HG02970 (cell line): Measurements from ENCODE around the gene CASZ1.

Experiments used
- ATAC-seq: cut with Tn5 transposase; IDR thresholded peaks from one replicate; pipeline ENCODE4 v1.9.1; 2021; ENCODE audit warnings: mild to moderate bottlenecking, moderate library complexity, moderate number of reproducible peaks; ENCODE audit not compliant: unreplicated experiment, low FRiP score

CASZ1 gene

DNA sequence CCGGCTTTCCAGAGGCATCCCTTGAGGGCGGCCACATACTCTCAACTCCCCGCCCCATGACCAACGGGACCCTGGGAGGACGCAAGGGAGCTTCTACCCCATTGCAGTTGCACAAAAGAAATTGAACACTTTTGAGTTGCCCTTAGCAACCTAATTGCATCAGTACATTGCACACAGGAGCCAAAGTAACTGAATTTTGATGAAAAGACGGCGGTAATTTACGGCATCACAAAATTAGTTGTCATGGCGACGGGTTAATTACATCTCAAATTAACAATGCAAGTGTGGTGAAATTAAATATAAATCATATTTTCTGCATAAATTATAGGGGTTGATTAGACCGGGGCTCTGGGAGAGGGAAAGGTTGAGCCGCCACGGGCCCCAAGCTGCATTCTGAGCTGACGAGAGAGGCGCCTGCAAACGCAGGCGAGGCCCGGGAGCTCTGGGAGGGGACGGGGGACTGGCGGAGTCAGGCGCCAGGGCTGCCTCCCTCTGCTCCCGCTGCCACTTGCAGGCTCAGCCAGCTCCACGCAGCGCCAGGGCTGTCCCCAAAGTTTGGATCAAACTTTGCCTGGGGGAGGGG is 61.4 kb downstream of the CASZ1 start:
- no peak for ATAC-seq

DNA sequence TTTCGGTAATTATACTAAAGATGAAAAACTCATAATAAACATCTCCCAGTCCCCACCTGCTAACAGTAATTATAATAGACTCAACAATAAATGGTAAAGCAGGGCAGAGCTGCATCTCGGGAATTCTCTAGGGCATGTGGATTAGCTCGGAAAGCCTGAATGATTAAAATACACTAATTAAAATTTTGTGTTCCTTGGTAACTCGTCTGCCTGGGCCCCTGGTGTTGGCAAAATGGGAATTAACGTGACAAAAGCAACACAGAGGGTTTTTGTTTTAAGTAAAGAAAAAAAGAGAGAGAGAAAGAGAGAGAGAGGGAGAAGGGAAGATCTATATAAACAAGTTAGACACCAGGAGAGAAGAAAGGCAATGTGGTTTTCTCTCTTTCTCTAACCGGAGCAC is 62.1 kb downstream of the CASZ1 start:
- ATAC-seq, result no peak

DNA sequence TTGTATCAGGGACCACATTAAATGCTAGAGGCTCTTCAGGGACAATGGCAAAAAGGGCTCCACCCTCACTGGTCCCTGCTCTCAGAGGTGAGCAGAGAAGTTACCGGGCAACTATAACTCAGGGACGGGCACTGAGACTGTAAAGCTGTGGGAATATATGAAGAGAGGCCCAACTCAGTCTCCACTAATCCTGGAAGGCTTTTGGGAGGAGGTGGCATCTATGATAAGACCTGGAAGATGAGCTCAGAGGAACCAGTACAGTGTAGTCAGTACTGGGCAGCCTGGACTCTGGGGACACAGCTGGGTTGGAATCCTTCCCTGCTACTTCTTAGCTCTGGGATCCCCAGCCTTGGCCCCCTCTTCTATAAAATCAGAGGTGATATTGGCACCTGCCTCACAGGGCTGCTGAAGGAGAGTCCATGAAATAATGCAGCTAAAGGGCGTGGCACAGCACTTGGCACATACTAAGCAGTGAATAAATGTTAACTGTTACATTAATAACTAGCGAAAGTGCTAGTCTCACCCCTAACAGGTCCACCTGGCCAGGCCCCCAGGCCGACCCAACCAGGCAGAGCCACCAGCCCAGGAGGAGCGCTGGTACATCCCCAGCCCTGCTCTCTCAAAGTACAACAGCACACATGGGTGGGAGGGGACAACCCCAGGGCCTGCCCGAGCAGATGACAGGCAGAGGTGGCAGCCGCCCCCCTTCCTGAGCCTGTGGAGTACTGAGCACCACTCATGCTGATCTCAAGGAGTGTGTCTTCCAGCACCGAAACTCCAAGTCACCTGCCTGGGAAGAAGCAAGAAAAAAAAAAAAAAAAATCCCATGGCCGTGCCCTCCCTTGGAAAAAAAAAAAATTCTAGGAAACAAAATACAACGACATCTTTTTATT is 62.7 kb downstream of the CASZ1 start:
- ATAC-seq, result no peak

- ATAC-seq, result no peak
Measured at GRCh38 chr1:10730985-10731384, 65.5 kb downstream of the CASZ1 start.

DNA sequence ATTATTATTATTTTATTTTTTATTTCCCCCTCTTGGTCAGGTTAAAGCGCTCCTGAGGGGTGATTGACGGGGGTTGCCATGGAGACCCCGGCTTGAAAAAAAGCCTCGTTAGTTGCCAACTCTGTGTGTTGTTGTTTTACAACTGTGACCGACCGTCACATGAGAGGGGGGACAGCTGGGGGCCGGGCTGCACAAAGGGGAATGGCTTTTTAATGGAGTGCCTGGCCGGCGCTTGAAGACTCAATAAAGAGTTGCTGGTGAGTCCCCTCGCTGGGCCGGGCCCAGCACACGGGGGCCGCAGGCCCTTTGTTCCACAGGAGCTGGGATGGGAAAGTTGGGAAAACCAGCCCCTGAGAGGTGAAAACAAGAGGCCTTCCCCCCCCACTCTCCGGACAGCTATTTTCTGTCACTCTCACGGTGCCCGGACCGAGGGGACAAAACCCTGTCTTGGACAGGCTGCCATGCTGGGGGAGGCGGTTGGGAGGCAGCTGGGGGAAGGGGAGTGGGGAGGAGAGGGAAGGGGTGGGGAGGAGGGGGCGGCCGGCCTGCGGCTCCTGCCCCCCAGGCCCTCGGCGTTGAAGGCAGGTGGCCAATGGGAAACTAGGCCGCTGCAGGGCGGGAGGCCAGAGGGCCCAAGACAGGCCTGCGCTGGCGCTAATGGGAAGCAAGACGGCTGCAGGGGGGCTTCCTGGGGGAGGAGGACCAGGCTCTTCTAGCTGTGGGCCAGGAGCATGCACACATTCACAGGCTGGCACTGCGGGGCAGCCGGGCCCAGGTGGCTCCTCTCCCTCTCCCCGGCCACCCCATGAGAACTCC is 67.6 kb downstream of the CASZ1 start:
- ATAC-seq, result no peak

GRCh38 chr1:10727751-10728232 is 68.7 kb downstream of the CASZ1 start:
- ATAC-seq, result no peak

- ATAC-seq, result no peak
Measured at GRCh38 chr1:10726355-10726754, 70.1 kb downstream of the CASZ1 start.

- no peak for ATAC-seq
Measured at GRCh38 chr1:10724948-10725847, 71.2 kb downstream of the CASZ1 start.

DNA sequence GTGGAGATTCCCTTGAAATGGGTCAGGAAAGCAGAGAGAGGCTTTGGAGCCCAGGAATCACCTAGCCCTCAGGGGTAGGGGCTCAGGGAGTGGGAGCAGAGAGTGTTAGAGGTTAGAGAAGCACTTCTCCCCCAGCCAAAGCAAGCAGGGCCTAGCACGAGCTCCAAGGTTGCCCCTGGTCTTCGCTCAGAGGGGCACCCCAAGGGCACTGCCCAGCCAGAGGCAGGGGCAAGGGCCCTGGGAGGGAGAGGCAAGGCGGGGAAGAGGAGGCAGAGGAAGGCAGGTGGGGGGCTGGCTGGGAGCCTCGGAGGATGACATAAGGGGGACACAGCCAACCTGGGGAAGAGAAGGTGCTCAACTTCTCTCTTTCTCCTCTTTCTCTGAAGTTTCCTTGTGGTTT is 71.9 kb downstream of the CASZ1 start:
- ATAC-seq, result no peak

DNA sequence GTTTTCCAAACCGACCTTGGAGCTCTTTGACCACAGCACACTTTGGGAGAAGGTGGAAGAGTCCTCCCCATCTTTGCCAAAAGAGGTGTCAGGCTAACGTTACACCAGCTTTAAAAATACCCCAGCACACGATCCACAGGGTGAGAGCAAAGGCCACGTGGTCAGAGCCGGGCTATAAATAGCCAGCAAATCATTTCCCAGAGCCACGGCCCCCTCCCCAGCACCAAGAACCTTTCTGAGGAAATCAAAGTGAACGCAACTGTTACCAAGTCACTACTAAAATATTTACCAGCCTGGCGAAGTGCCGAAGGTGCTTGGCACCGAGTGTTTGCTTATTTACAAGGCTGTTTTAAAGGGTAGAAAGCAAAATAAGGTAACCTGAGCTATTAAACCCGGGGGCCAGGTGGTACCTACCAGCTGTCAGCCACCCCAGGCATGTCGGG is 72.4 kb downstream of the CASZ1 start:
- ATAC-seq, result no peak

DNA sequence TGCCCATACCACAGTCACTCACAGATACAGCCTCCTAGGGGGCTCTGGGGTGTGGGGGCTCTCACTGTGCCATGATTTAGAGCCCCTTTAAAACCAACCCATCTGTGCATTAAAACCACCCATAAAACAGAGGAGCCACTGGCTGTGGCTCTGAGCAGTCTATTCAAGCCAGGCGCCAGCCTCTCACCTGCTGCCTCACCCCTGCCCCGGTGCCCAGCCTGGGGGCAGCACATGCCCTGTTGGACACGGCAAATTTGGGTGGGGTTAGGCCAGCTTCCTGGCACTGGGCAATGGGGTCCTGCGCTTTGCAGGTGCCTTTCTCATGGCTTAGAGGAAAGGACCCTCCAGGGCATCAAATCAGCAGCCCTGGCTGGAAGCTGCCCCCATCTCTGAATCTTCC is 73.1 kb downstream of the CASZ1 start:
- no peak for ATAC-seq

DNA sequence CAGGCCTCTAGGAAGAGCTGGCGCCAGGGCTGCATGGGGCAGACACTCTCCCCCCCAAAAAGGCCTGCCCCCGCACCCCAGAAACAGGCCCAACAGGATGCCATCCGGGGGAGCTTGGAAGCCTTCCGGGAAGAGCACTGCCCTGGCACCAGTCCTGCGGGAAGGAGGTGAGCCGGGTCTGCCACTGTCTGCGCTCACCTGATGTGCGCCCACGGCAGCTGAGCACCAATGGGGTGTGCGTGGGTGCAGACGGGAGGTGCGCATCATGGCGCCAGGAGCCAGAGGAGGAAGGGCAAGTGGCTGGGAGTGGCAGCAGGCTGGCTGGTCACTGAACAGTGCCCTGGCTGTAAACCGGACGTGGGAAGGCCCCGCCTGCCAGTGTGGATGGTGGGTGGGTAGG is 73.6 kb downstream of the CASZ1 start:
- no peak for ATAC-seq

DNA sequence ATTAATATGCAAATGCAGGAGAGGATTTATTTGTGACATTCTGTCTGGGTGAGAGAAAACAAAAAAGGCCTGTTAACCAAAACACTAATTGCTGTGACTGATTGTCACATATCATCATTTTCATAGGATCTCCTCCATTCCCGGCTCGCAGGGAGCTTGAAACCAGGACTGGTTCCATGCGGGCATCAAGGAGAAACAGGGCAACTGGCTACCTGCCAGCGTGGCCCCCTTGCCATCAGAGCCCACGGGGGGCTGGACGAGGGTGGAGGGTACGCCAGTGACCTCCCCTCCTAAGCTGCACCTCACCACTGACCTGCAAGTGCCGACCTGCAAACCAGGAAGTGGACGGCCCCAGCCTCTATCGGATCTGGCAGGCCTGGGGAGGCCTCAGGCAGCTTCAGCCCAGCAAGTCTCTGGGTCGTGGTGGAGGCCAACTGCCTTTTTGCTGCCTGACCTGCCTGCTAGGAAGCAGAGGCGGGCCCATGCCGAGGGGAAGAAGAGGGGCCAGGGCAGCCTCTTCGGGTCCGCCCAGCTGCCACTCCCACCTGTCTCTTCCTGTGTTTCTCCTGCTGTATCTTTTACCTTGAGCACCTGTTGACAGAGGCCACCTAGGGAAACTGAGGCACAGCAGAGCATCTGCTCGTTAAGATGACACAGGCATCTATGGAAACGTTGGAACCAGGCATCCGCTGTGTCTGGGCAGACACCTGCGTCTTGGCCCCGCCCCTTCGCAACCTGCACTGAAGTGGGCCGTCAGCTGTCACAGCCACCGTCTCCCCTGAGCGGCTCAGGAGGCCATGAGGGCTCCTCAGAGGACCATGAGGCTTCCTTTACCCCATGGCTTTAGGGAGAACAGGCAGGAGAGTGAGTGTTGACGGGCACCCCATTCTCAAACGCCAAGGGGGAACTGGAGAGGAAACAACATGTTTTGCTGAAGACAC is 74.8 kb downstream of the CASZ1 start:
- no peak for ATAC-seq

DNA sequence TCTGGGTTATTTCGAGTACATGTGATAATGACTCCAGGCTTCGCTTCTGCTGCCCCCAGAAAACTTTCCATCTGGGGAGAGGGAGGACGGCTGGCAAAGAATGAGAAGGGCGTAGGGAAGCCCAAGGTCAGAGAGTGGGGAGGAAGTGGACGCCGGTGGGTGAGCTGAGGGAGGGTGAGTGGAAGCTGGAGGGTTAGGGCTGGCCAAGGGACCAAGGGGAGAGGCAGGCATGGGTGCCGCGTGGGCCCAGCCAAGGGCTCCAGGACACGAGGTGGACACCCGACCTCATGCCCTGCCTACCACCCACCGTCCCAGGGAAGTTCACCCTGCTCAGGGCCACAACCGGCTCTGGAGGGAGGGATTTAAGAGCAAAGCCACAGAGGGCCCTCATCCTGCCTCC is 75.8 kb downstream of the CASZ1 start:
- no peak for ATAC-seq

DNA sequence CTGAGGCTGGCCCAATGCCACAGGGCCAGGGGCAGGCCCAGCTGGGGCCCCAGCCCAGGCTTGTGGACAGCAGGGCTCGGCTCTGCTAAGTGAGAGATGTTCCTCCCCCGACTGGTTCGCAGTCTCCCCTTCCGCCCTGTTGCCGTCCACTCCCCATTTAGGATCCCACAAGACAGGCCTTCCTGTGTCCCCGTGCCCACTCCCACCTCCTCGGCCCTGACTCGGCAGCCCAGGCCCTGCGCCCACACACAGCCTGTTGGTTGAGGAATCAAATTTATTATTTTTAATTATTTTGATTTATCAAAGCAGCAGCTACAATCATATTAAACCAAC is 78.4 kb downstream of the CASZ1 start:
- ATAC-seq, result no peak

DNA sequence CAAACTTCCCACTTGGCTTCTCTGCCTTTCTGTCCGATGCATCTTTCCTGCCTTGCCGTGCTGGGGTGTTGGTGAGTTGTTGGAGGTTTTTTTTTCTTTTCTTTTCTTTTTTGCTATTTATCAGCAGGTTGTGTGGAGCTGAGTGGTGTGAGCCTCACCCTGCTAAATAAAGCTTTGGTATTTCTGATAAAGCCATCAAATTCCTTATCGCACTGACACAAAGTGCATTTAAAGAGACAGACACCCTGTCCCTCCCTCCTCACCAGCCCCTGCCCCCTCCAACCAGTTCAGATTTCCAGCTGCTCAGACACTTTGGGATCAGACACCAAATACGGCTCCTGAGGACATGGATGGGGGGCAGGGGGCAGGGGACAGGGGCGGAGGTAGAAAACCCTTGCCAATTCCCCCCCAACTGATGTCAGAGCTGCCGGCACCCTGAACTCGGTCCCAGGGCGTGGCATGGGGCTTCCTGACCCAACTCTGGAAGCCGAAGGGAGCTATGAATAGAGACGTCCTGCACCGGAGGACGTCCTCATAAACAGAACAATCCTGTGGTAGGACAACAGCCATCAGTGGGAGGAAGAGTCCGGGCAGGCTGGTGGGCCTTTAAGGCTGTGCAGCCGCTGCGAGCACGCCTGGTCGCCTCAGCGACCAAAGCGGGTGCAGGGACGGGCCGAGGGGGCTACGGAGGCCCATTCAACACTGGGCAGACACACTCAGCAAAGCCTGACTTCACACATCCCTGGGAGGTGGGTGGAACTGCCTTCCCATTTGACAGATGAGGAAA is 79.0 kb downstream of the CASZ1 start:
- ATAC-seq, result no peak

DNA sequence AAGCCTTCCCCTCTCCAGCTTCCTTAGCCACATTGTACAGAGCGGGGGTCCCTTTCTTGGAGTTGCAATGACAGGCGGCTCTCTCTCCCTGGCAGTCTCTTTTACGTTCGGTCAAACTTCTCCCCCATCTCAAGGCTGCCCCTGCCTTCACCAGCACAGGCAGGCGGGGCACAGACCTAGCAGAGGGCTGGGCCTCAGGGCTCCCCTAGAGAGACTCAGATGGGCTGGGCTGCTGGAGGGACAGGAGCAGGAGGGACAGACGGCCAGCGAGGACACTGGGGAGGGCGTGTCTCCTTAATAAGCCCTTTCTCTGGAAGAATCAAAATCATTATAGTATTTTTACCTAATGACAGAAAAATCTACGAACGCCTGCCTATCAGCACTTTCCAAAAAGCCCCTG is 79.6 kb downstream of the CASZ1 start:
- ATAC-seq, result no peak

GRCh38 chr1:10714337-10715114 is 81.9 kb downstream of the CASZ1 start:
- no peak for ATAC-seq
